H1 (cell line): ENCODE data around the gene KANSL1L. TPM values are rescaled to one million over a fixed set of nuclear protein-coding genes. Genes with fewer than 3 reads are reported as not detected.

Experiments
- CTCF ChIA-PET: fragments of 300-600 bp; sonication (Branson Sonifier 250); formaldehyde crosslinking; loops from one replicate; lab custom pipeline; 2021; ENCODE audit not compliant: partially characterized antibody; lab: Charles Lee
- POLR2A ChIA-PET: fragments of 300-600 bp; sonication (Branson Sonifier 250); formaldehyde crosslinking; loops from one replicate; lab custom pipeline; 2021; ENCODE audit warnings: inconsistent platforms; ENCODE audit not compliant: partially characterized antibody; lab: Charles Lee
- DNase-seq, 2 experiments: peaks; one replicate each; pipeline versions ENCODE4 v3.0.0 to v3.0.0-alpha.2; 2010 to 2022; ENCODE audit warnings: low spot score in 2 of 2, low read depth in 1 of 2, mixed read lengths in 1 of 2
- FAIRE-seq: peaks from 2 replicates; lab custom pipeline; 2011; peaks lifted over from hg19 to GRCh38; lab: Jason Lieb, UNC
- H2AFZ ChIP-seq: 2 replicates; pipeline ENCODE4 v1.8.1; 2012; ENCODE audit warnings: low read length, inconsistent platforms
- H2AK5ac ChIP-seq: 2 replicates; pipeline ENCODE4 v1.6.1; 2013; ENCODE audit warnings: low read depth, low read length
- H2BK120ac ChIP-seq: replicated peaks from 2 replicates; pipeline ENCODE3; 2013; ENCODE audit warnings: low read depth, low read length, inconsistent platforms
- H2BK12ac ChIP-seq: 2 replicates; pipeline ENCODE4 v1.6.1; 2013; ENCODE audit warnings: low read depth, low read length
- H2BK15ac ChIP-seq: 2 replicates; pipeline ENCODE4 v1.6.1; 2013; ENCODE audit warnings: low read length
- H2BK20ac ChIP-seq: 2 replicates; pipeline ENCODE4 v1.6.1; 2013; ENCODE audit warnings: low read length
- H2BK5ac ChIP-seq: 2 replicates; pipeline ENCODE4 v1.6.1; 2013; ENCODE audit warnings: low read depth, low read length
- H3K14ac ChIP-seq: 2 replicates; pipeline ENCODE4 v1.6.1; 2013; ENCODE audit warnings: inconsistent platforms; ENCODE audit not compliant: insufficient read length
- H3K18ac ChIP-seq: 2 replicates; pipeline ENCODE4 v1.6.1; 2013; ENCODE audit warnings: low read length; ENCODE audit errors: extremely low read depth
- H3K23ac ChIP-seq: 2 replicates; pipeline ENCODE4 v1.6.1; 2013; ENCODE audit warnings: inconsistent platforms; ENCODE audit not compliant: insufficient read length
- H3K23me2 ChIP-seq: 2 replicates; pipeline ENCODE4 v1.6.1; 2013; ENCODE audit warnings: low read depth, low read length
- H3K27ac ChIP-seq: 2 replicates; pipeline ENCODE4 v1.6.1; 2011; ENCODE audit warnings: low read depth, low read length, inconsistent platforms
- H3K27me3 ChIP-seq, 4 experiments: replicated peaks in 1 of 4; 1 replicate in 1 of 4; 2 replicates in 3 of 4; pipeline versions ENCODE4 v1.6.1 to v1.8.1; 2011 to 2013; ENCODE audit warnings: low read length in 3 of 4, mild to moderate bottlenecking in 3 of 4, inconsistent platforms in 2 of 4, mixed read lengths in 2 of 4, moderate library complexity in 1 of 4; ENCODE audit not compliant: control insufficient read depth in 3 of 4, insufficient read depth in 3 of 4; ENCODE audit errors: extremely low read depth in 1 of 4
- H3K36me3 ChIP-seq, 4 experiments: 2 replicates each; pipeline versions ENCODE4 v1.6.1 to v1.8.1; 2011 to 2013; ENCODE audit warnings: mild to moderate bottlenecking in 4 of 4, low read length in 3 of 4, moderate library complexity in 2 of 4, control low read depth in 1 of 4, inconsistent platforms in 1 of 4; ENCODE audit not compliant: insufficient read depth in 4 of 4, control insufficient read depth in 2 of 4
- H3K4ac ChIP-seq: replicated peaks from 2 replicates; pipeline ENCODE3; 2013; ENCODE audit warnings: low read length, low read depth, mixed read lengths, inconsistent platforms; ENCODE audit not compliant: insufficient read length
- H3K4me1 ChIP-seq, 4 experiments: replicated peaks in 1 of 4; 1 replicate in 1 of 4; 2 replicates in 3 of 4; pipeline versions ENCODE4 v1.6.1 to v1.8.1; 2011 to 2013; ENCODE audit warnings: low read length in 3 of 4, inconsistent platforms in 2 of 4, mixed read lengths in 1 of 4; ENCODE audit not compliant: insufficient read depth in 4 of 4, control insufficient read depth in 3 of 4
- H3K4me2 ChIP-seq, 2 experiments: 2 replicates each; pipeline versions ENCODE4 v1.6.1 to v1.8.1; 2011 to 2013; ENCODE audit warnings: low read depth in 2 of 2, low read length in 2 of 2, control low read depth in 1 of 2, inconsistent platforms in 1 of 2, mild to moderate bottlenecking in 1 of 2; ENCODE audit not compliant: insufficient read depth in 1 of 2
- H3K4me3 ChIP-seq, 4 experiments: fragments of 200-600, 300-600 bp in 1 of 4; sonication (generic), shearing (Covaris generic), sonication (Bioruptor Twin) in 1 of 4; 2 replicates each; pipeline versions ENCODE4 v1.5.1 to v1.8.1; 2011 to 2016; ENCODE audit warnings: low read length in 4 of 4, low read depth in 3 of 4, control low read depth in 2 of 4, inconsistent platforms in 2 of 4, mild to moderate bottlenecking in 2 of 4, mixed read lengths in 1 of 4, moderate library complexity in 1 of 4; ENCODE audit not compliant: insufficient read depth in 2 of 4; ENCODE audit errors: extremely low read depth in 1 of 4
- H3K56ac ChIP-seq: replicated peaks from 2 replicates; pipeline ENCODE3; 2013; ENCODE audit warnings: low read depth, mild to moderate bottlenecking, mixed read lengths, low read length, inconsistent platforms; ENCODE audit not compliant: insufficient read length
- H3K79me1 ChIP-seq: 2 replicates; pipeline ENCODE4 v1.6.1; 2013; ENCODE audit warnings: low read depth, low read length, control low read depth
- H3K79me2 ChIP-seq, 2 experiments: 2 replicates each; pipeline versions ENCODE4 v1.6.1 to v1.8.1; 2012 to 2013; ENCODE audit warnings: low read length in 2 of 2, mild to moderate bottlenecking in 2 of 2, inconsistent platforms in 1 of 2; ENCODE audit not compliant: insufficient read depth in 2 of 2, control insufficient read depth in 1 of 2
- H3K9ac ChIP-seq, 4 experiments: replicated peaks in 1 of 4; 1 replicate in 1 of 4; 2 replicates in 3 of 4; pipeline versions ENCODE4 v1.6.1 to v1.8.1; 2011 to 2013; ENCODE audit warnings: low read depth in 3 of 4, low read length in 3 of 4, control low read depth in 2 of 4, mild to moderate bottlenecking in 2 of 4, moderate library complexity in 2 of 4, inconsistent platforms in 1 of 4; ENCODE audit errors: extremely low read depth in 1 of 4
- H3K9me3 ChIP-seq, 2 experiments: 2 replicates each; pipeline versions ENCODE4 v1.6.1 to v1.8.1; 2012 to 2013; ENCODE audit warnings: mild to moderate bottlenecking in 2 of 2, moderate library complexity in 2 of 2, control low read depth in 1 of 2, inconsistent platforms in 1 of 2, low read depth in 1 of 2, low read length in 1 of 2, mixed read lengths in 1 of 2; ENCODE audit not compliant: insufficient read depth in 2 of 2
- H4K20me1 ChIP-seq, 2 experiments: replicated peaks in 1 of 2; 2 replicates each; pipeline versions ENCODE3 to v1.8.1; 2011 to 2013; ENCODE audit warnings: inconsistent platforms in 2 of 2, low read length in 2 of 2, mild to moderate bottlenecking in 1 of 2; ENCODE audit not compliant: insufficient read depth in 2 of 2, control insufficient read depth in 1 of 2
- H4K5ac ChIP-seq: 2 replicates; pipeline ENCODE4 v1.6.1; 2013; ENCODE audit warnings: low read length, low read depth, mixed read lengths, inconsistent platforms; ENCODE audit not compliant: insufficient read length
- H4K8ac ChIP-seq: 2 replicates; pipeline ENCODE4 v1.8.0; 2013; ENCODE audit warnings: mild to moderate bottlenecking, moderate library complexity, low read length, inconsistent platforms; ENCODE audit not compliant: insufficient read depth; ENCODE audit errors: extremely low read depth
- H4K91ac ChIP-seq: replicated peaks from 2 replicates; pipeline ENCODE3; 2013; ENCODE audit warnings: low read length, mixed read lengths, inconsistent platforms; ENCODE audit not compliant: insufficient read length
- ASH2L ChIP-seq: fragments of 200-600, 300-600 bp; sonication (generic); IDR thresholded peaks from one replicate; pipeline ENCODE4 v1.7.1; 2017; ENCODE audit warnings: low read length
- CBX8 ChIP-seq: fragments of 300-800, 300-1000 bp; sonication (generic); IDR thresholded peaks from 2 replicates; pipeline ENCODE4 v1.7.1; 2016; ENCODE audit warnings: low read depth, low read length, borderline replicate concordance
- CEBPB ChIP-seq: IDR thresholded peaks from 2 replicates; pipeline ENCODE4 v1.6.1; 2012; ENCODE audit warnings: low read depth, low read length
- CREB1 ChIP-seq: IDR thresholded peaks from 2 replicates; pipeline ENCODE4 v1.6.1; 2012; ENCODE audit warnings: inconsistent platforms
- FOSL1 ChIP-seq: IDR thresholded peaks from 2 replicates; pipeline ENCODE4 v1.6.1; 2011; ENCODE audit warnings: mild to moderate bottlenecking, low read depth, low read length, moderate library complexity; ENCODE audit not compliant: insufficient read depth
- KDM4A ChIP-seq: IDR thresholded peaks from one replicate; pipeline ENCODE4 v1.7.1; 2012; ENCODE audit warnings: low read depth, mild to moderate bottlenecking, moderate library complexity, low read length, inconsistent platforms; ENCODE audit not compliant: severe bottlenecking
- NANOG ChIP-seq: IDR thresholded peaks from 2 replicates; pipeline ENCODE4 v1.6.1; 2011; ENCODE audit warnings: low read length, low read depth, mild to moderate bottlenecking, inconsistent platforms; ENCODE audit not compliant: insufficient read depth, poor library complexity, severe bottlenecking
- RFX5 ChIP-seq: IDR thresholded peaks from 2 replicates; pipeline ENCODE4 v1.6.1; 2011; ENCODE audit warnings: low read depth, low read length, improper control_type of control experiment, borderline replicate concordance
- SIN3A ChIP-seq, 2 experiments: IDR thresholded peaks in 1 of 2; conservative IDR thresholded peaks in 1 of 2; 2 replicates each; pipeline ENCODE4 v1.6.1; 2011 to 2012; ENCODE audit warnings: low read length in 2 of 2, improper control_type of control experiment in 1 of 2, low read depth in 1 of 2, mild to moderate bottlenecking in 1 of 2
- SIX5 ChIP-seq: IDR thresholded peaks from 2 replicates; pipeline ENCODE4 v1.6.1; 2011; ENCODE audit warnings: mild to moderate bottlenecking, low read depth, low read length
- SP2 ChIP-seq: IDR thresholded peaks from 2 replicates; pipeline ENCODE4 v1.6.1; 2012; ENCODE audit warnings: mild to moderate bottlenecking, low read length, inconsistent platforms
- TAF7 ChIP-seq: optimal IDR thresholded peaks from 2 replicates; pipeline ENCODE3; 2011; ENCODE audit warnings: low read depth, mild to moderate bottlenecking, inconsistent platforms, low read length, moderate library complexity, borderline replicate concordance
- TCF12 ChIP-seq: IDR thresholded peaks from 2 replicates; pipeline ENCODE4 v1.6.1; 2011; ENCODE audit warnings: low read depth, mild to moderate bottlenecking, low read length
- WGBS, 2 experiments: shearing (Covaris generic) in 1 of 2; methylation state at CpG; one replicate each; pipeline versions ENCODE4 v1.1.6 to v1.1.7; 2013 to 2015; ENCODE audit warnings: low lambda C conversion rate in 2 of 2, mixed read lengths in 2 of 2, inconsistent platforms in 1 of 2, low coverage in 1 of 2, missing lambda C conversion rate in 1 of 2; ENCODE audit not compliant: insufficient replicate concordance in 2 of 2, insufficient coverage in 1 of 2, insufficient read length in 1 of 2; ENCODE audit errors: extremely low coverage in 1 of 2, missing lambda C conversion rate in 1 of 2; 5-methylcytosine and 5-hydroxymethylcytosine counted together
- polyA plus RNA-seq, 7 experiments: library from polyadenylated mRNA; depleted of rRNA in 3 of 7; stranded (reverse) in 5 of 7; unstranded in 2 of 7; fragments of >200 nt in 5 of 7; fragments of 200-250 nt in 2 of 7; gene quantifications; 1 replicate in 5 of 7; 2 replicates in 1 of 7; 4 replicates in 1 of 7; pipeline versions ENCODE4 v1.2.1 to v1.2.3, GENCODE V29; 2011 to 2013; ENCODE audit warnings: missing spikeins in 2 of 7, mixed read lengths in 2 of 7
- total RNA-seq: library from RNA; stranded (reverse); fragmentation: NEBNext Ultra II Directional; extraction: Animal tissue kit (Norgen Biotek cat#: 25700); gene quantifications from 2 replicates; pipeline ENCODE4 v1.2.1, GENCODE V29; 2021
- TF ChIP-seq, protein P1 (sequence below): IDR thresholded peaks from 2 replicates; pipeline ENCODE4 v1.6.1; 2011; ENCODE audit warnings: low read depth, mild to moderate bottlenecking, low read length; ENCODE audit not compliant: insufficient read depth

Gene KANSL1L
- total and polyA plus RNA-seq, 2 of the 8 experiments (the other 6 are each of a cell fraction or from before 2014, with no cell fraction given): 5.4 to 17.2 TPM

DNA sequence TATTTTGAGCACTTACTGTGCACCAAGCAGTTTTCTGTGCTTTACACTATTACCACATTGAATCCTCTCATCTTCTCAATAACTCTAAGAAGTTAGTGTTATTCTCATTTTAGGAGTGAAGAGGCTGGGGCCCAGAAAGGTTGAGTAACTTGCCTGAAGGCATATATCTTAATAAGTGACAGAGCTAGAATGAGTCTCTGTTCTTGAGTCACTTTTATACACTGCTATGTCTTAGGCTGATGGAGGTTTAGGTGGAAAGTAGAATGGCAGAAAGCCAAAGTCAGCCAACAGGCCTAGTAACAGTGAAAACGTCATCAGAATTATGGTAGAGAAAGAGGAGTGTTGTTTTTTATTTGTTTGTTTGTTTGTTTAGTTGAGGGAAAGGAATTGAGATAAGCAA is 196.6 kb downstream of the KANSL1L start:
- Histone ChIP-seq H3K79me2 (no peaks in the 10 kb centered on the region), H3K18ac (no peak overlapping the region), H3K4me2 (no peak overlapping the region), H2BK12ac (no peak overlapping the region), H3K36me3 (no peaks in the 10 kb centered on the region), H3K14ac (no peak overlapping the region), H3K4me1 (no peaks in the 10 kb centered on the region), H2BK120ac (no peak overlapping the region), H3K4me3 (no peak overlapping the region), H4K5ac (no peak overlapping the region), H2BK5ac (no peak overlapping the region), H3K23me2 (no peaks in the 10 kb centered on the region; the same call in 1 of the 2 replicates), H3K27ac (no peak overlapping the region), H2BK20ac (no peak overlapping the region), H3K56ac (no peak overlapping the region), H3K23ac (no peak overlapping the region), H3K27me3 (no peaks in the 10 kb centered on the region), H3K79me1 (no peaks in the 10 kb centered on the region), H3K9ac (no peak overlapping the region), H2AFZ (no peak overlapping the region), H2AK5ac (no peak overlapping the region), H4K91ac (no peak overlapping the region), H4K8ac (no peak overlapping the region), H2BK15ac (no peak overlapping the region), H3K4ac (no peak overlapping the region), H4K20me1 (no peaks in the 10 kb centered on the region), H3K9me3 (no peaks in the 10 kb centered on the region)
- DNase-seq: no peak
- ChIA-PET POLR2A (no interaction called here), CTCF (interaction anchor here (0.6 to 1.6 kb wide), 4 partner anchors 10 to 186 kb away, joined by 3 to 5 read pairs (median 3); no protein-coding TSS in a partner anchor)
- FAIRE-seq: no peak
- 77% methylated on average over 1 of the region's 1 CpG; no CpG with 5 or more reads in 1 of the 2 experiments for WGBS, 2 experiments
- no peak for TF ChIP-seq TAF7
- TF ChIP-seq SP2: no peak
- no peak for TF ChIP-seq RFX5
- no peak for TF ChIP-seq NANOG
- TF ChIP-seq, protein P1, sequence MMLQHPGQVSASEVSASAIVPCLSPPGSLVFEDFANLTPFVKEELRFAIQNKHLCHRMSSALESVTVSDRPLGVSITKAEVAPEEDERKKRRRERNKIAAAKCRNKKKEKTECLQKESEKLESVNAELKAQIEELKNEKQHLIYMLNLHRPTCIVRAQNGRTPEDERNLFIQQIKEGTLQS: no peak
- TF ChIP-seq ASH2L: no peak
- TF ChIP-seq TCF12: no peak
- TF ChIP-seq CEBPB: no peak
- TF ChIP-seq SIX5: no peak
- TF ChIP-seq FOSL1: no peak
- no peak for TF ChIP-seq CREB1
- TF ChIP-seq KDM4A: no peak
- TF ChIP-seq CBX8: no peak
- no peak for TF ChIP-seq SIN3A (conservative IDR thresholded peaks at IDR 0.05 in 1 of 2, IDR thresholded peaks at IDR 0.05 in 1 of 2; ENCODE audit: low read depth in 1 of 2, low read length in 2 of 2)
